BLaER1 (cell line): Measurements from ENCODE around the gene CDHR5.
A peak's percentile ranks its signal among the peaks of the same experiment; 100 is the strongest.
"Not testable (repeated sequence)": the region's sequence is repeated elsewhere in the genome, so short reads cannot be mapped to it uniquely, and the experiment has no call there.

Source experiments
- H3K27ac ChIP-seq: shearing (Covaris generic); formaldehyde crosslinking; 2 replicates; pipeline ENCODE4 v1.8.1; 2022
- H3K27me3 ChIP-seq: shearing (Covaris generic); formaldehyde crosslinking; 2 replicates; pipeline ENCODE4 v1.8.1; 2022
- H3K36me3 ChIP-seq: shearing (Covaris generic); formaldehyde crosslinking; 2 replicates; pipeline ENCODE4 v1.8.1; 2022
- H3K4me1 ChIP-seq: shearing (Covaris generic); formaldehyde crosslinking; 2 replicates; pipeline ENCODE4 v1.8.1; 2022
- H3K4me2 ChIP-seq: shearing (Covaris generic); formaldehyde crosslinking; 2 replicates; pipeline ENCODE4 v1.8.1; 2022
- H3K4me3 ChIP-seq: shearing (Covaris generic); formaldehyde crosslinking; 2 replicates; pipeline ENCODE4 v1.8.1; 2022
- H3K9ac ChIP-seq: shearing (Covaris generic); formaldehyde crosslinking; 2 replicates; pipeline ENCODE4 v1.8.1; 2022
- H3K9me3 ChIP-seq: shearing (Covaris generic); formaldehyde crosslinking; 2 replicates; pipeline ENCODE4 v1.8.1; 2022
- H4K20me1 ChIP-seq: shearing (Covaris generic); formaldehyde crosslinking; 2 replicates; pipeline ENCODE4 v1.8.1; 2022
- Cebpa-rat ChIP-seq: shearing (Covaris generic); IDR thresholded peaks from 2 replicates; pipeline ENCODE4 v1.8.1; 2022

CDHR5 gene

GRCh38 chr11:578276-579035 is 46.3 kb downstream of the CDHR5 start:
- Histone ChIP-seq H3K27ac (no peak overlapping the region), H3K9me3 (no peaks in the 10 kb centered on the region), H3K9ac (peak overlapping the region; percentile 100), H3K27me3 (peaks cover 16% of the 10 kb centered on the region), H3K36me3 (peaks cover 52% of the 10 kb centered on the region), H4K20me1 (peaks cover 77% of the 10 kb centered on the region), H3K4me3 (peak overlapping the region; percentile 86), H3K4me1 (peaks cover 52% of the 10 kb centered on the region), H3K4me2 (peak overlapping the region; percentile 100)
- TF ChIP-seq Cebpa-rat, result no peak

DNA sequence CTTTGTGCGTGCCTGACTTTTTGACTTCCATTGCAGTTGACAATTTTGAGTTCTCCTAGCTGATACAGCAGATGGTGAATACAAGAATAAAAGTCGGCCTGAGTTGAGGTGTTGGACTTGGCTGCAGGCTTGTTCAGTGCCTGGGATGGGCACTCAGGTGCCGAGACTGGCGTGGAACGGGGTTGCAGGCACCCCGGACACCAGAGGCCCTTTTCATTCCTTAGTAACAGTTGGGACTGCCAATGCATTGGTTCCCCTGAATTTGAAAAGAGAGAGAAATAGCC is 47.2 kb downstream of the CDHR5 start:
- Histone ChIP-seq H3K9me3 (no peaks in the 10 kb centered on the region), H3K4me1 (peaks cover 52% of the 10 kb centered on the region), H3K9ac (peak overlapping the region; percentile 100), H3K27ac (peak overlapping the region; percentile 100; the same call in 1 of the 2 replicates), H4K20me1 (peaks cover 68% of the 10 kb centered on the region), H3K4me3 (peak overlapping the region; percentile 86), H3K36me3 (peaks cover 43% of the 10 kb centered on the region), H3K4me2 (peak overlapping the region; percentile 100), H3K27me3 (peaks cover 16% of the 10 kb centered on the region)
- TF ChIP-seq Cebpa-rat, result no peak

- Histone ChIP-seq H3K27me3 (peaks cover 16% of the 10 kb centered on the region), H3K9ac (peak overlapping the region; percentile 100), H4K20me1 (peaks cover 62% of the 10 kb centered on the region), H3K9me3 (no peaks in the 10 kb centered on the region), H3K4me3 (peak overlapping the region; percentile 86), H3K4me2 (peak overlapping the region; percentile 100), H3K27ac (peak overlapping the region; percentile 100), H3K4me1 (peaks cover 52% of the 10 kb centered on the region), H3K36me3 (peaks cover 37% of the 10 kb centered on the region)
- no peak for TF ChIP-seq Cebpa-rat
These were observed 47.7 kb downstream of the CDHR5 start for GRCh38 chr11:576811-577610.

- Histone ChIP-seq H3K4me2 (peak within 1 kb of the TSS; percentile 100), H3K27ac (peak within 1 kb of the TSS; percentile 100), H3K27me3 (peaks cover 16% of the 10 kb centered on the region), H3K4me1 (peaks cover 53% of the 10 kb centered on the region), H3K9ac (peak within 1 kb of the TSS; percentile 100), H3K4me3 (peak within 1 kb of the TSS; percentile 86), H3K36me3 (peaks cover 29% of the 10 kb centered on the region), H3K9me3 (no peaks in the 10 kb centered on the region), H4K20me1 (peaks cover 54% of the 10 kb centered on the region)
- no peak for TF ChIP-seq Cebpa-rat
These were observed 48.6 kb downstream of the CDHR5 start, which contains the start of gene PHRF1 for GRCh38 chr11:575996-576768. PHRF1 (plus strand) TSS chr11:576470; CDS start chr11:581513, 5,043 bp downstream.

- no peaks in the 10 kb centered on the region for H3K9me3 ChIP-seq
- no peak for TF ChIP-seq Cebpa-rat
- H3K36me3 ChIP-seq, result peaks cover 22% of the 10 kb centered on the region
- peak overlapping the region; percentile 99 for H3K4me2 ChIP-seq
- peaks cover 58% of the 10 kb centered on the region for H3K4me1 ChIP-seq
- peaks cover 47% of the 10 kb centered on the region for H4K20me1 ChIP-seq
- peaks cover 16% of the 10 kb centered on the region for H3K27me3 ChIP-seq
- peak overlapping the region; percentile 73 for H3K4me3 ChIP-seq
- peak overlapping the region; percentile 76 for H3K9ac ChIP-seq
- H3K27ac ChIP-seq, result peak overlapping the region; percentile 41; the same call in 1 of the 2 replicates
These were observed 49.3 kb downstream of the CDHR5 start for GRCh38 chr11:575313-575995.

- Histone ChIP-seq H3K4me2 (peak overlapping the region; percentile 99), H3K27ac (no peak overlapping the region), H3K36me3 (peaks cover 15% of the 10 kb centered on the region), H3K4me1 (peaks cover 58% of the 10 kb centered on the region), H3K9me3 (no peaks in the 10 kb centered on the region), H4K20me1 (peaks cover 40% of the 10 kb centered on the region), H3K4me3 (peak overlapping the region; percentile 73), H3K27me3 (peaks cover 16% of the 10 kb centered on the region), H3K9ac (peak overlapping the region; percentile 76; the same call in 1 of the 2 replicates)
- no peak for TF ChIP-seq Cebpa-rat
These were observed 50.0 kb downstream of the CDHR5 start for GRCh38 chr11:574632-575312.

DNA sequence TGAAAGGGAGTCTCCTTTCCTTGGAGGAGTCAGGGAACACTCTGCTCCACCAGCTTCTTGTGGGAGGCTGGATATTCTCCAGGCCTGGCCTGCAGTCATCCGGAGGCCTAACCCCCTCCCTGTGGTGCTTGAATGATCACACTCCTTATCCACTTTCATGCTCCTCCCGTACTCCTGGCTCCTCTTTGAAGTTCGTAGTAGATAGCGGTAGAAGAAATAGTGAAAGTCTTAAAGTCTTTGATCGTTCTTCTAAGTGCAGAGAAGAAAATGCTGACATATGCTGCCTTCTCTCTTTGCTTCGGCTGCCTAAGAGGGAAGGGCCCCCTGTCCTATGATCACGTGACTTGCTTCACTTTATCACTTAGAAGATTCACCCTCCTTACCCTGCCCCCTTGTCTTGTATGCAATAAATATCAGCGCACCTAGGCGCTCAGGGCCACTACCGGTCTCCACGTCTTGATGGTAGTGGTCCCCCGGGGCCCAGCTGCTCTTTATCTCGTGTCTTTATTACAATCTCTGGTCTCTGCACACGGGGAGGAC is 50.7 kb downstream of the CDHR5 start:
- Histone ChIP-seq H4K20me1 (peaks cover 33% of the 10 kb centered on the region), H3K4me2 (peak overlapping the region; percentile 99), H3K4me3 (peak overlapping the region; percentile 73; the same call in 1 of the 2 replicates), H3K4me1 (peaks cover 58% of the 10 kb centered on the region), H3K27me3 (peaks cover 16% of the 10 kb centered on the region)
- H3K27ac ChIP-seq, H3K9ac ChIP-seq, H3K9me3 ChIP-seq, H3K36me3 ChIP-seq: not testable (repeated sequence)

DNA sequence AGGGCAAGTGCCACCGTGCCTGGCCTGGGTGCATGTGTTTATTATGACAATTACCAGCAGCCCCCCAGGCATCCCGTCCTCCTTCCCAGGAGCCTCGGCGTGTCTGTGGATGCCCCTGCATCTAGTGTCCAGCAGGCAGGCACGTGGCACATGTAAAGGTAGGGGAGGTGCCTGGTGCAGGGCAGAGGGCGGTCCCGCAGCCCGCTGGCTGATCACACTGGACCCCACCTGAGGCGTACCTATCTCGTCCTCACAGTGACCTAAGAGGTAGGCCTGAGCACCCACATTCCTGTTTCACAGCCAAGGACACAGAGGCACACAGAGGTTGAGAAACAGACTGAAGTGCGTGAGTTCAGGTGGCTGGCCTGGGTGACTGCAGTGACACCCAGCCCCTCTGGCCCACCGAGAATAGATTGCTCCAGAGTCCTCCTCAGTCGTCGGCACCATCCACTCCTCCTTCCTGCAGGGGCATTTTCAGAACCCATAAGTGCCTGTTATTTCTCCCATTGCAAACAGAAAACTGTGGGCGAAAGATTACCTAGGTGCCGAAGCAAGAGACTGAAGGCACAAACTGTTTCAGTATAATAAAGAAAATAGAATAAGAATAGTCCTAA is 51.5 kb downstream of the CDHR5 start:
- Histone ChIP-seq H4K20me1 (peaks cover 25% of the 10 kb centered on the region), H3K27me3 (peaks cover 16% of the 10 kb centered on the region), H3K4me3 (no peak overlapping the region), H3K27ac (no peak overlapping the region), H3K9me3 (no peaks in the 10 kb centered on the region), H3K36me3 (peaks cover 4% of the 10 kb centered on the region), H3K9ac (no peak overlapping the region), H3K4me1 (peaks cover 54% of the 10 kb centered on the region), H3K4me2 (no peak overlapping the region)
- no peak for TF ChIP-seq Cebpa-rat
